BE2C (cell line): Measurements from ENCODE around the gene UGT1A5.

Experiments
- DNase-seq: peaks from one replicate; pipeline ENCODE4 v3.0.0-alpha.2; 2020
- H3K27me3 ChIP-seq: fragments of 250-450 bp; sonication (Bioruptor Pico); 2 replicates; pipeline ENCODE4 v1.5.1; 2020; ENCODE audit warnings: mild to moderate bottlenecking
- H3K36me3 ChIP-seq: fragments of 250-450 bp; sonication (Bioruptor Pico); 2 replicates; pipeline ENCODE4 v1.5.1; 2020; ENCODE audit warnings: mild to moderate bottlenecking
- H3K4me1 ChIP-seq: fragments of 250-450 bp; sonication (Bioruptor Pico); 2 replicates; pipeline ENCODE4 v1.5.1; 2020
- H3K4me3 ChIP-seq: 2 replicates; pipeline ENCODE4 v1.5.1; 2011; ENCODE audit warnings: low read depth, low read length
- H3K9me3 ChIP-seq: fragments of 250-450 bp; sonication (Bioruptor Pico); 2 replicates; pipeline ENCODE4 v1.5.1; 2020
- TF ChIP-seq, protein P1 (sequence below): IDR thresholded peaks from 2 replicates; pipeline ENCODE4 v1.5.1; 2012; ENCODE audit warnings: mild to moderate bottlenecking, low read depth, low read length

UGT1A5 gene

DNA sequence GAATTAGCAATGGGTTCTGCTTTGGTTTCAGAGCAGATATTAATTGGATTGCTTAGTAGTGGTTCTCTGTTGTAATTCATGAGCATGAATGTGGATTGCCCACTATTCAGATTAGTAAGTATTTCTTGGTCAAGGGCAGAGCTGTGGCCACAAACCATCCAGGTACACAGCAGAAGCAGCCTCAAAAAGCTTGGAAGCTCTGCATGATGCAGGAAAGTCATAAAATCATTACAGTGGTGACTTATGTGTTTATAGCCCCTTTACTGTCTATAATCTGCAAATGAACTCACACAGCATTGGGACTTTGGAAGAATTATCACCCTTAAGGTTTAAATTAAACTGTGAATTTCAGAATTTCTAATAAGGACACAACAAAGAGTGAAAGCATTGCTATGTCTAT lies 45.4 kb downstream of the UGT1A5 start:
- no peak for DNase-seq
- Histone ChIP-seq H3K4me3 (no peak overlapping the region), H3K27me3 (peaks cover 3% of the 10 kb centered on the region), H3K36me3 (no peaks in the 10 kb centered on the region), H3K4me1 (no peaks in the 10 kb centered on the region), H3K9me3 (no peaks in the 10 kb centered on the region)
- TF ChIP-seq, protein P1, sequence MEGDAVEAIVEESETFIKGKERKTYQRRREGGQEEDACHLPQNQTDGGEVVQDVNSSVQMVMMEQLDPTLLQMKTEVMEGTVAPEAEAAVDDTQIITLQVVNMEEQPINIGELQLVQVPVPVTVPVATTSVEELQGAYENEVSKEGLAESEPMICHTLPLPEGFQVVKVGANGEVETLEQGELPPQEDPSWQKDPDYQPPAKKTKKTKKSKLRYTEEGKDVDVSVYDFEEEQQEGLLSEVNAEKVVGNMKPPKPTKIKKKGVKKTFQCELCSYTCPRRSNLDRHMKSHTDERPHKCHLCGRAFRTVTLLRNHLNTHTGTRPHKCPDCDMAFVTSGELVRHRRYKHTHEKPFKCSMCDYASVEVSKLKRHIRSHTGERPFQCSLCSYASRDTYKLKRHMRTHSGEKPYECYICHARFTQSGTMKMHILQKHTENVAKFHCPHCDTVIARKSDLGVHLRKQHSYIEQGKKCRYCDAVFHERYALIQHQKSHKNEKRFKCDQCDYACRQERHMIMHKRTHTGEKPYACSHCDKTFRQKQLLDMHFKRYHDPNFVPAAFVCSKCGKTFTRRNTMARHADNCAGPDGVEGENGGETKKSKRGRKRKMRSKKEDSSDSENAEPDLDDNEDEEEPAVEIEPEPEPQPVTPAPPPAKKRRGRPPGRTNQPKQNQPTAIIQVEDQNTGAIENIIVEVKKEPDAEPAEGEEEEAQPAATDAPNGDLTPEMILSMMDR: no peak

- H3K4me1 ChIP-seq: no peaks in the 10 kb centered on the region
- TF ChIP-seq, protein P1: no peak
- no peaks in the 10 kb centered on the region for H3K36me3 ChIP-seq
- no peaks in the 10 kb centered on the region for H3K9me3 ChIP-seq
- DNase-seq: no peak
- H3K27me3 ChIP-seq: peaks cover 10% of the 10 kb centered on the region
- no peak overlapping the region for H3K4me3 ChIP-seq
Observed at GRCh38 chr2:233758849-233759248, 46.1 kb downstream of the UGT1A5 start.

GRCh38 chr2:233760043-233760442 lies 47.3 kb downstream of the UGT1A5 start, which contains the start of gene UGT1A1:
TSS of gene UGT1A1 (plus strand) at chr2:233760270. CDS start at chr2:233760288, 18 bp downstream.
- no peaks in the 10 kb centered on the region for H3K9me3 ChIP-seq
- H3K36me3 ChIP-seq: no peaks in the 10 kb centered on the region
- no peak for DNase-seq
- H3K27me3 ChIP-seq: peaks cover 10% of the 10 kb centered on the region
- no peaks in the 10 kb centered on the region for H3K4me1 ChIP-seq
- TF ChIP-seq, protein P1: no peak
- no peak within 1 kb of the TSS for H3K4me3 ChIP-seq

DNA sequence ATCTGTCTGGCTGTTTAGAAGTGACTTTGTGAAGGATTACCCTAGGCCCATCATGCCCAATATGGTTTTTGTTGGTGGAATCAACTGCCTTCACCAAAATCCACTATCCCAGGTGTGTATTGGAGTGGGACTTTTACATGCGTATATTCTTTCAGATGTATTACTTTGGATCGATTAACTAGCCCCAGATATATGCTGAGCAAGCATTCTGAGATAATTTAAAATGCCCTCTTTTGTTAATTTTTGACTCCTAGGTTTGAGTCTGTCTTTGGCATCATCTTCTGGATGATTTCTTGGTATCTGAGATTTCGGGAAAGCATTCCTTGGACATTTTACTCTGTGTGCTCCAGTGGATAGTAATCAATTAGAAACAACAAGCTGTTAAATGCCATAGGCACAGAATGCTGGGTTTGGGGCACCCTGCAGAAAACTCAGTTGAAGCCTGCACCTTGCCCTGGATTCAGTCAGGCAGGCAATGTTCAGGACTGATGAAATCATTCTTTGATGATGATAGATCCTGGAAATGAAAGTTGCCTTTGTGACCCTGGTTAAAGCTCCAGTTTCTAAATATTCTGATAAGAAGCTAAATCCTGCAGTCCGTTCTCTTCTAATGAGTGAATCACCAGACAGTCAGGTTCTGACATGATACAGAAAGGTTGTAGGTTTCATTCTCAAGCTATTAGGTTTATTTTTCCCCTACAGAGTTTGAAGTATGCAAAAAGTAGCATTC lies 48.5 kb downstream of the UGT1A5 start:
- Histone ChIP-seq H3K27me3 (peaks cover 10% of the 10 kb centered on the region), H3K4me3 (no peak overlapping the region), H3K9me3 (no peaks in the 10 kb centered on the region), H3K4me1 (no peaks in the 10 kb centered on the region), H3K36me3 (no peaks in the 10 kb centered on the region)
- no peak for DNase-seq
- TF ChIP-seq, protein P1: no peak

DNA sequence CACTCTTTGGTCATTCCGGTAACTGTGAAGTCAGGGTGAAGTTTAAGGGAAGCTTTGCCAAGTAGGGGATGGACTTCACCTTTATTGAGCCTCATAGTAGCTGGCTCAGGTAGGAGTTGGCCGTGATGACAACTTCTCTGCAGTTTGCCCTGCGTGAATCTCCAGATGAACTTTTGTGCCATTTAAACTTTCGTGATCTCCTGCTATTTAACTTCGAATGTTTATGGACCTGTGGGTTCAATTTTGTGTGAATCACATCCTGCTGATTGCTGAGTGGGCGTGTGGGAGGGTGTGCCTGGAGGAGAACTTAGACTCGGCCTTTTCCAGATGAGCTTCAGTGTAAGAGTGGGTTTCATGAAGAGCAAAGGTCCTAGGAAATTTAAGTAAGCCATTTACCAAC lies 51.6 kb downstream of the UGT1A5 start:
- no peak overlapping the region for H3K4me3 ChIP-seq
- no peaks in the 10 kb centered on the region for H3K9me3 ChIP-seq
- H3K4me1 ChIP-seq: no peaks in the 10 kb centered on the region
- no peaks in the 10 kb centered on the region for H3K36me3 ChIP-seq
- peaks cover 26% of the 10 kb centered on the region for H3K27me3 ChIP-seq
- no peak for DNase-seq
- TF ChIP-seq, protein P1: no peak

DNA sequence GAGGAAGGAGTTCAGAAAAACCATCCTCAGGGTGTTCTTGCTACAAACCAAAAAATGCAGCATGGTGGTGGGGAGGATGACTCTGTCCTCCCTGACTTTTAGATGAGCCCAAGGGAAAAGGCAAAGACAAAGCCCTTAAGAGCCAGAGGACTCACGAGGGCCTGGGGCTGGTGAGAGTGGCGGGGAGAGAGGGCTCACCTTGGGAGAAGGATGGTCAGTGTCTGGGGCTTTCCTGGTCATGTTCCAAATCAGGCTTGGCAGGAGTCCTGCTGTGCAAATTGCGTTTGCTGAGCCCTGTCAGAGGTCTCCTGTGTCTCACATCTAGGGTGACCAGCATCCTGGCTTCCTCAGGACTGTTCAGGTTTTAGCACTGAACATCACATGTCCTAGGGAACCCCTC lies 52.1 kb downstream of the UGT1A5 start:
- TF ChIP-seq, protein P1: no peak
- no peaks in the 10 kb centered on the region for H3K4me1 ChIP-seq

More for the DNA sequence above, 52.1 kb downstream of the UGT1A5 start:
- no peak overlapping the region for H3K4me3 ChIP-seq
- no peak for DNase-seq
- H3K27me3 ChIP-seq: peaks cover 29% of the 10 kb centered on the region
- H3K36me3 ChIP-seq: no peaks in the 10 kb centered on the region
- H3K9me3 ChIP-seq: no peaks in the 10 kb centered on the region
